ENCODE results near the gene STAT2. TPM values are rescaled to one million over a fixed set of nuclear protein-coding genes. Genes with fewer than 3 reads are reported as not detected.
A peak's percentile ranks its signal among the peaks of the same experiment; 100 is the strongest.
"Not testable (repeated sequence)": the region's sequence is repeated elsewhere in the genome, so short reads cannot be mapped to it uniquely, and the experiment has no call there.

Gene STAT2
- total RNA-seq, 1 donor from 2014 or later = 188 TPM

DNA sequence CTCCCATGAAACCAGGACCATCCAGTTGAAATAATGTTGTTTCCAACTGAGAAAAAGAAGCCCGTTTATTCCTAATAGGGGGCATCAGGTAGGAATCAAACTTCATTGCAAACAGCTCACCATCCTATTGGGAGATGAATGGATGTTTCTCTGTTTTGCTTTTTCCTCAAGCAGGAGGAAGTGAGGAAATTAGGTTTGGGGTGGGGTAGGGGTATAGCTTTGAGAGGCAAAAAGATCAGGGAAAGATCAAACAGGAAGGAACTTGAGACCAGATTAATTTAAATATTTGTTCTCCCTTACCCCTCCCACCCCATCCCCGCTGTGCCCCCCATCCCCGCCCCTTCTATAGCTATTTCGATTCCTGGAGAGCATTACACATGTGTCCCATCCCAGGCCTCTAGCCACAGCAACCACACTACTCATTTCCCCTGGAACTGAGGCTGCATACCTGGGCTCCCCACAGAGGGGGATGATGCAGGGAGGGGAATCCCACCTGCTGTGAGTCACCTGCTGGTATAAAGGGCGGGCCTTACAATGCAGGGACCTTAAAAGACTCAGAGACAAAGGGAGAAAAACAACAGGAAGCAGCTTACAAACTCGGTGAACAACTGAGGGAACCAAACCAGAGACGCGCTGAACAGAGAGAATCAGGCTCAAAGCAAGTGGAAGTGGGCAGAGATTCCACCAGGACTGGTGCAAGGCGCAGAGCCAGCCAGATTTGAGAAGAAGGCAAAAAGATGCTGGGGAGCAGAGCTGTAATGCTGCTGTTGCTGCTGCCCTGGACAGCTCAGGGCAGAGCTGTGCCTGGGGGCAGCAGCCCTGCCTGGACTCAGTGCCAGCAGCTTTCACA, 21.4 kb downstream of the STAT2 start, which contains the start of gene IL23A:
IL23A (plus strand) TSS at position 577 of the 850 bp plus-strand sequence; CDS start at position 738, 161 bp downstream.
- DNase-seq (ENCODE audit: low spot score in 2 of 2, unreplicated experiment in 2 of 2) = no peak

DNA sequence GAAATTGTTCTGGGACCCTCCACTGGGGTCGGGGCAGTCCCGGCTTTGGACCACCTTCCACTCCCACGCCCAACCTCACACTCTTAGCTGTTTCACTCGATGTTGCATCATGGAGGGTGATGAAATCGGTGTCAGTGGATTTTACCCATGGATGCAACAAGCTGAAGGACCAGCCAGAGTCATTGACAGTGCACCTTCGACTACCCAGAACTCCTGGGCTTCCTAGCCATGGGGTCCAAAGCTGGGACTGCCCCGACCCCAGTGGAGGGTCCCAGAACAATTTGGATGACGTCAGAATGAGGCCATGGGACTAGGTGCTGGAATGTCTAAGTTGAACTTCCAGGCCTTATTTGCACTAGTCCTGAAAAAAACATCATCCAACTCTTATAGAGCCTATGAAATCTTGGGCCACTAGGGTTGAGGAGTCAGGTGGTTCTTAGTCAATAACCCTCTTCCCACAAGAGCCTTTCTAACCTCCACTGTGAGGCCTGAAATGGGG, 22.1 kb downstream of the STAT2 start:
- Mint-ChIP-seq H3K4me1 (peaks cover 16% of the 10 kb centered on the region), H3K36me3 (peaks cover 3% of the 10 kb centered on the region), H3K27ac (no peak overlapping the region), H3K4me3 (no peak overlapping the region), H3K27me3 (ENCODE audit: low read depth) (no peaks in the 10 kb centered on the region), H3K9me3 (no peaks in the 10 kb centered on the region)
- no peak for DNase-seq (ENCODE audit: low spot score in 2 of 2, unreplicated experiment in 2 of 2)
- TF ChIP-seq, protein P1, sequence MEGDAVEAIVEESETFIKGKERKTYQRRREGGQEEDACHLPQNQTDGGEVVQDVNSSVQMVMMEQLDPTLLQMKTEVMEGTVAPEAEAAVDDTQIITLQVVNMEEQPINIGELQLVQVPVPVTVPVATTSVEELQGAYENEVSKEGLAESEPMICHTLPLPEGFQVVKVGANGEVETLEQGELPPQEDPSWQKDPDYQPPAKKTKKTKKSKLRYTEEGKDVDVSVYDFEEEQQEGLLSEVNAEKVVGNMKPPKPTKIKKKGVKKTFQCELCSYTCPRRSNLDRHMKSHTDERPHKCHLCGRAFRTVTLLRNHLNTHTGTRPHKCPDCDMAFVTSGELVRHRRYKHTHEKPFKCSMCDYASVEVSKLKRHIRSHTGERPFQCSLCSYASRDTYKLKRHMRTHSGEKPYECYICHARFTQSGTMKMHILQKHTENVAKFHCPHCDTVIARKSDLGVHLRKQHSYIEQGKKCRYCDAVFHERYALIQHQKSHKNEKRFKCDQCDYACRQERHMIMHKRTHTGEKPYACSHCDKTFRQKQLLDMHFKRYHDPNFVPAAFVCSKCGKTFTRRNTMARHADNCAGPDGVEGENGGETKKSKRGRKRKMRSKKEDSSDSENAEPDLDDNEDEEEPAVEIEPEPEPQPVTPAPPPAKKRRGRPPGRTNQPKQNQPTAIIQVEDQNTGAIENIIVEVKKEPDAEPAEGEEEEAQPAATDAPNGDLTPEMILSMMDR (IDR thresholded peaks at IDR 0.05; ENCODE audit: unreplicated experiment) = no peak

More for the DNA sequence above, 21.4 kb downstream of the STAT2 start, which contains the start of gene IL23A:
- Mint-ChIP-seq H3K27me3 (ENCODE audit: low read depth) (no peaks in the 10 kb centered on the region), H3K36me3 (peaks cover 8% of the 10 kb centered on the region), H3K4me3 (no peak within 1 kb of the TSS), H3K9me3 (no peaks in the 10 kb centered on the region), H3K4me1 (peaks cover 8% of the 10 kb centered on the region), H3K27ac (peak within 1 kb of the TSS; percentile 73)
- TF ChIP-seq, protein P1 (IDR thresholded peaks at IDR 0.05; ENCODE audit: unreplicated experiment) = no peak

DNA sequence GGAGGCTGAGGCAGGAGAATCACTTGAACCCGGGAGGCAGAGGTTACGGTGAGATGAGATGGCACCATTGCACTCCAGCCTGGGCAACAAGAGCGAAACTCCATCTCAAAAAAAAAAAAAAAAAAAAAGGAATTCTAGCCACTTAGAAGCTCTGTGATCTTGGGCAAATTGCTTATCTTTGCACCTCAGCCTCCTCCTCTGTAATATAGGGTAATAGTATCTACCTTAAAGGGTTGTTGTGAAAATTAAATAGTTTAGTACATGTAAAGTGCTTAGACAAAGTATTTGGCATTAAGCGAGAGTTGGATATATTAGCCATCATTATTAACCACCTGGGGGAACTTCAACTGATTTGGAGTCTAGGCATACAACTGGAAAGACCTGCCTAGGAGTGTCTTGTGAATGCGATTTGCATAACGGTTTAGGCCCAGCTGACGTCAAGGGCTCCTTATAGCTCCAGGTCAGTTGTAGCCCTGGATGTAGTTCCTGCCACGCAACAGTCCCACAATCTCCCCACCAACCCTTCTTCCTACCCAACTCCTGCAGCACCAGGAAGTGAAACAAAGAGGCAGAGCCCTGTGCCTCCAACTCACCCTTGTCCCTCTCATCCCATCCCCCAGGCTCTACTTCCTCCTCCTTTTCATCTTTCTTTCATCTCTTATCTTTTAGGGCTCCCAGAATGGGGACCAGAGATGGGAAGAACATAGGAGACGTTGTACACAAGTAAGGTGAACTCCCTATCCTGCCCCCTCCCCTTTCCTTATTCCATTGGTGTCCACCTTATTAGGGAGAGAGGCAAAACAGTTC, 23.3 kb downstream of the STAT2 start:
- DNase-seq (ENCODE audit: low spot score in 2 of 2, unreplicated experiment in 2 of 2) = no peak
- H3K4me3 Mint-ChIP-seq = no peak overlapping the region
- TF ChIP-seq, protein P1 (IDR thresholded peaks at IDR 0.05; ENCODE audit: unreplicated experiment) = no peak
- H3K36me3 Mint-ChIP-seq = no peaks in the 10 kb centered on the region
- no peaks in the 10 kb centered on the region for H3K9me3 Mint-ChIP-seq
- no peak overlapping the region for H3K27ac Mint-ChIP-seq
- H3K27me3 Mint-ChIP-seq (ENCODE audit: low read depth) = no peaks in the 10 kb centered on the region
- peaks cover 19% of the 10 kb centered on the region for H3K4me1 Mint-ChIP-seq

DNA sequence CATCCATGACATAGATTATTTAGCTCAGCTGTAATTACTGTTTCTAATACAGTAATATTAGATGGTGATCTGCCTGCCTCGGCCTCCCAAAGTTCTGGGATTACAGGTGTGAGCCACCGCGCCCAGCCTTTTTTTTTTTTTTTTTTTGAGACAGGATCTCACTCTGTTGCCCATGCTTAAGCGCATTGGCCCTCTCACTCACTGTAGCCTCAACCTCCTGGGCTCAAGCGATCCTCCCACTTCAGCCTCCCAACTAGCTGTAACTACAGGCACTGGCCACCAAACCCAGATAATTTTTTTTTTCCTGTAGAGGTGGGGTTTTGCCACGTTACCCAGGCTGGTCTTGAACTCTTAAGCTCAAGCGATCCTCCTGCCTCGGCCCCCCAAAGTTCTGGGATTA, 24.4 kb downstream of the STAT2 start:
- H3K9me3 Mint-ChIP-seq; DNase-seq (ENCODE audit: low spot score in 2 of 2, unreplicated experiment in 2 of 2); H3K27me3 Mint-ChIP-seq (ENCODE audit: low read depth); H3K4me3 Mint-ChIP-seq; H3K27ac Mint-ChIP-seq; H3K36me3 Mint-ChIP-seq: not testable (repeated sequence)
- H3K4me1 Mint-ChIP-seq = peaks cover 19% of the 10 kb centered on the region

DNA sequence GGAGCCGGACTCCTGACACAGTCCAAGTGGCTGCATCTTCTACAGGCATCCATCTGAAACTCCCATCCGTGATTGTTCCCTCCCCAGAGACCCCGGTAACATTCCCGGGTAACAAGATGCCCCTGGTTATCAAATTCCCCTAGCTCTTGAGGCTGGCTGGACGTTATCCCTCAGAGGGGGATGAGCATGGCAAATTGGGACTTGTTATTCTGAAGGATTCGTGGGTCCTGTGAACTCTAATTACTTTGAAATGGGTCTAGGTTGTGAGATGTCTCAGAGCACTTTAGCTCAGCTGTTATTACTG, 25.5 kb downstream of the STAT2 start:
- Mint-ChIP-seq H3K9me3 (no peaks in the 10 kb centered on the region), H3K27me3 (ENCODE audit: low read depth) (no peaks in the 10 kb centered on the region), H3K36me3 (no peaks in the 10 kb centered on the region), H3K27ac (peak overlapping the region; percentile 100), H3K4me1 (peaks cover 19% of the 10 kb centered on the region), H3K4me3 (peak overlapping the region; percentile 84)
- no peak for DNase-seq (ENCODE audit: low spot score in 2 of 2, unreplicated experiment in 2 of 2)
- TF ChIP-seq, protein P1 (IDR thresholded peaks at IDR 0.05; ENCODE audit: unreplicated experiment) = peak; percentile 22
